HCT116 (cell line): ENCODE results near the gene GADD45G. TPM values are rescaled to one million over a fixed set of nuclear protein-coding genes. Genes with fewer than 3 reads are reported as not detected.

ENCODE experiments used
- ATAC-seq: fragments of 200-7000 bp; cut with Tn5 transposase; 2 replicates; pipeline ENCODE4 v1.9.1; 2020; ENCODE audit warnings: mild to moderate bottlenecking, moderate library complexity
- BruUV-seq: library from RNA; stranded (reverse); fragments of 400-500 nt; replicated peaks from 2 replicates; lab custom pipeline; 2021; lab: Mats Ljungman, UMichigan
- CTCF ChIA-PET: fragments of 300-600 bp; sonication (Branson Sonifier 250); formaldehyde crosslinking; loops from one replicate; lab custom pipeline; 2021; ENCODE audit warnings: antibody characterized with exemption; lab: Charles Lee
- POLR2A ChIA-PET: fragments of 300-600, 350-600 bp; sonication (Branson Sonifier 250); formaldehyde crosslinking; loops from one replicate; lab custom pipeline; 2021; ENCODE audit warnings: antibody characterized with exemption; lab: Charles Lee
- RAD21 ChIA-PET, 2 experiments: fragments of 300-600 bp; sonication (Branson Sonifier 250); formaldehyde crosslinking; loops; one replicate each; lab custom pipeline; 2023; ENCODE audit warnings: low total read pairs in 2 of 2; ENCODE audit not compliant: uncharacterized antibody in 2 of 2, unreplicated experiment in 2 of 2, low non-redundant PET in 1 of 2; lab: Charles Lee
- DNase-seq: peaks from one replicate; pipeline ENCODE4 v3.0.0-alpha.2; 2010; ENCODE audit warnings: low read depth, low spot score
- H2AFZ ChIP-seq: fragments of 200-600 bp; shearing (Covaris generic), sonication (generic); 2 replicates; pipeline ENCODE4 v1.6.1; 2017; ENCODE audit warnings: low read depth, mixed run types, mixed read lengths, antibody characterized with exemption, low read length; ENCODE audit not compliant: poor library complexity, severe bottlenecking
- H3K27ac ChIP-seq: 2 replicates; pipeline ENCODE4 v1.5.1; 2012; ENCODE audit warnings: low read depth, low read length
- H3K27me3 ChIP-seq: fragments of 200-600 bp; sonication (generic); 2 replicates; pipeline ENCODE4 v1.6.1; 2016; ENCODE audit warnings: mixed run types, low read length, mixed read lengths; ENCODE audit not compliant: insufficient read depth
- H3K36me3 ChIP-seq, 2 experiments: fragments of 200-500 bp in 1 of 2; fragments of 200-600 bp in 1 of 2; sonication (Bioruptor generic) in 1 of 2; sonication (generic) in 1 of 2; 2 replicates each; pipeline versions ENCODE4 v1.5.1 to v1.6.1; 2014 to 2016; ENCODE audit warnings: low read length in 2 of 2, inconsistent platforms in 1 of 2, mixed read lengths in 1 of 2, mixed run types in 1 of 2; ENCODE audit not compliant: insufficient read depth in 2 of 2, control insufficient read depth in 1 of 2
- H3K4me1 ChIP-seq, 2 experiments: fragments of 200-600 bp in 1 of 2; sonication (generic) in 1 of 2; 2 replicates each; pipeline versions ENCODE4 v1.5.1 to v1.6.1; 2012 to 2017; ENCODE audit warnings: low read length in 2 of 2, inconsistent platforms in 1 of 2, mild to moderate bottlenecking in 1 of 2, mixed read lengths in 1 of 2, mixed run types in 1 of 2, moderate library complexity in 1 of 2; ENCODE audit not compliant: insufficient read depth in 2 of 2, control insufficient read depth in 1 of 2
- H3K4me2 ChIP-seq: fragments of 200-600 bp; sonication (generic); 2 replicates; pipeline ENCODE4 v1.6.1; 2017; ENCODE audit warnings: mixed run types, low read length, mixed read lengths
- H3K4me3 ChIP-seq, 2 experiments: fragments of 200-600 bp in 1 of 2; sonication (generic) in 1 of 2; replicated peaks in 1 of 2; 2 replicates each; pipeline ENCODE4 v1.5.1; 2011 to 2016; ENCODE audit warnings: low read length in 2 of 2, control low read depth in 1 of 2, low read depth in 1 of 2, mild to moderate bottlenecking in 1 of 2, mixed read lengths in 1 of 2, mixed run types in 1 of 2
- H3K79me2 ChIP-seq: fragments of 200-600 bp; sonication (generic); 2 replicates; pipeline ENCODE4 v1.6.1; 2017; ENCODE audit warnings: mild to moderate bottlenecking, mixed run types, low read length, moderate library complexity, mixed read lengths; ENCODE audit not compliant: insufficient read depth
- H3K9ac ChIP-seq: fragments of 200-600 bp; sonication (generic); 2 replicates; pipeline ENCODE4 v1.6.1; 2016; ENCODE audit warnings: low read length, mixed read lengths
- H3K9me2 ChIP-seq: fragments of 200-600 bp; sonication (generic), shearing (Covaris generic); 2 replicates; pipeline ENCODE4 v1.6.1; 2017; ENCODE audit warnings: mixed run types, mild to moderate bottlenecking, moderate library complexity; ENCODE audit not compliant: insufficient read depth
- H3K9me3 ChIP-seq, 2 experiments: fragments of 200-500 bp in 1 of 2; fragments of 200-600 bp in 1 of 2; sonication (Bioruptor generic) in 1 of 2; sonication (generic) in 1 of 2; 2 replicates each; pipeline ENCODE4 v1.6.1; 2014 to 2017; ENCODE audit warnings: low read length in 2 of 2, mixed read lengths in 2 of 2, inconsistent platforms in 1 of 2, low read depth in 1 of 2, mild to moderate bottlenecking in 1 of 2, mixed run types in 1 of 2, moderate library complexity in 1 of 2; ENCODE audit not compliant: control insufficient read depth in 1 of 2, insufficient read depth in 1 of 2
- H4K20me1 ChIP-seq: fragments of 200-600 bp; sonication (generic), shearing (Covaris generic); 2 replicates; pipeline ENCODE4 v1.6.1; 2017; ENCODE audit warnings: mixed run types, mild to moderate bottlenecking, moderate library complexity; ENCODE audit not compliant: insufficient read depth
- CBX3 ChIP-seq: IDR thresholded peaks from 2 replicates; pipeline ENCODE4 v1.6.1; 2012; ENCODE audit warnings: low read depth
- CEBPB ChIP-seq: IDR thresholded peaks from 2 replicates; pipeline ENCODE4 v1.6.1; 2012; ENCODE audit warnings: low read depth
- EGR1 ChIP-seq: IDR thresholded peaks from 2 replicates; pipeline ENCODE4 v1.6.1; 2012; ENCODE audit warnings: low read depth
- ELF1 ChIP-seq: IDR thresholded peaks from 2 replicates; pipeline ENCODE4 v1.6.1; 2012; ENCODE audit warnings: low read depth, borderline replicate concordance
- EZH2 ChIP-seq: fragments of 200-600 bp; sonication (generic); IDR thresholded peaks from 2 replicates; pipeline ENCODE4 v1.6.1; 2017; ENCODE audit warnings: antibody characterized with exemption, mixed run types
- EZH2phosphoT487 ChIP-seq: fragments of 200-600 bp; IDR thresholded peaks from 2 replicates; pipeline ENCODE4 v1.6.1; 2018; ENCODE audit warnings: antibody characterized with exemption, borderline replicate concordance
- FOSL1 ChIP-seq: IDR thresholded peaks from 2 replicates; pipeline ENCODE4 v1.6.1; 2012; ENCODE audit warnings: low read depth
- JUND ChIP-seq: IDR thresholded peaks from 2 replicates; pipeline ENCODE4 v1.6.1; 2012
- MAX ChIP-seq: IDR thresholded peaks from 2 replicates; pipeline ENCODE4 v1.6.1; 2012
- POLR2AphosphoS5 ChIP-seq: IDR thresholded peaks from 2 replicates; pipeline ENCODE4 v1.6.1; 2011; ENCODE audit warnings: mild to moderate bottlenecking, low read depth, low read length, moderate library complexity
- RAD21 ChIP-seq: IDR thresholded peaks from 2 replicates; pipeline ENCODE4 v1.6.1; 2012; ENCODE audit warnings: low read depth, mild to moderate bottlenecking
- SIN3A ChIP-seq: IDR thresholded peaks from 2 replicates; pipeline ENCODE4 v1.6.1; 2012; ENCODE audit warnings: low read depth
- SRF ChIP-seq: IDR thresholded peaks from 2 replicates; pipeline ENCODE4 v1.6.1; 2012; ENCODE audit warnings: low read depth
- TCF7L2 ChIP-seq: IDR thresholded peaks from 2 replicates; pipeline ENCODE4 v1.7.0; 2011; ENCODE audit warnings: borderline replicate concordance, inconsistent platforms; ENCODE audit not compliant: insufficient read depth, insufficient read length; ENCODE audit errors: extremely low read depth
- YY1 ChIP-seq: IDR thresholded peaks from 2 replicates; pipeline ENCODE4 v1.6.1; 2011; ENCODE audit warnings: low read length, low read depth, moderate library complexity, mild to moderate bottlenecking; ENCODE audit not compliant: insufficient replicate concordance; ENCODE audit errors: extremely low read depth
- ZBTB33 ChIP-seq: IDR thresholded peaks from 2 replicates; pipeline ENCODE4 v1.6.1; 2011; ENCODE audit warnings: mild to moderate bottlenecking, low read length, moderate library complexity; ENCODE audit not compliant: insufficient replicate concordance; ENCODE audit errors: extremely low read depth
- ZFX ChIP-seq: fragments of 450-650 bp; IDR thresholded peaks from 2 replicates; pipeline ENCODE4 v1.6.1; 2017
- ZNF274 ChIP-seq: fragments of 200-500 bp; sonication (Bioruptor generic); IDR thresholded peaks from 2 replicates; pipeline ENCODE4 v1.6.1; 2014; ENCODE audit warnings: mild to moderate bottlenecking, low read depth, low read length, inconsistent platforms
- intact Hi-C: fragments of 100-400 bp; cut with micrococcal nuclease; formaldehyde crosslinking; loops from 2 replicates; pipeline ENCODE4 v1.10.0; 2022
- total RNA-seq: library from RNA; stranded (reverse); gene quantifications from one replicate; pipeline ENCODE4 v1.2.1, GENCODE V29; 2021; ENCODE audit not compliant: unreplicated experiment
- TF ChIP-seq, protein P1 (sequence below): IDR thresholded peaks from 2 replicates; pipeline ENCODE4 v1.6.1; 2012
- TF ChIP-seq, protein P2 (sequence below), 3 experiments: fragments of 200-600 bp in 1 of 3; sonication (generic) in 1 of 3; IDR thresholded peaks in 2 of 3; conservative IDR thresholded peaks in 1 of 3; 2 replicates each; pipeline ENCODE4 v1.5.1; 2012 to 2017; ENCODE audit warnings: low read depth in 2 of 3, low read length in 2 of 3, antibody characterized with exemption in 1 of 3, borderline replicate concordance in 1 of 3, control low read depth in 1 of 3, mild to moderate bottlenecking in 1 of 3, mixed read lengths in 1 of 3, mixed run types in 1 of 3, moderate library complexity in 1 of 3; ENCODE audit not compliant: insufficient read depth in 1 of 3

GADD45G gene
- total RNA-seq, 1 experiment from 2014 or later = not detected

DNA sequence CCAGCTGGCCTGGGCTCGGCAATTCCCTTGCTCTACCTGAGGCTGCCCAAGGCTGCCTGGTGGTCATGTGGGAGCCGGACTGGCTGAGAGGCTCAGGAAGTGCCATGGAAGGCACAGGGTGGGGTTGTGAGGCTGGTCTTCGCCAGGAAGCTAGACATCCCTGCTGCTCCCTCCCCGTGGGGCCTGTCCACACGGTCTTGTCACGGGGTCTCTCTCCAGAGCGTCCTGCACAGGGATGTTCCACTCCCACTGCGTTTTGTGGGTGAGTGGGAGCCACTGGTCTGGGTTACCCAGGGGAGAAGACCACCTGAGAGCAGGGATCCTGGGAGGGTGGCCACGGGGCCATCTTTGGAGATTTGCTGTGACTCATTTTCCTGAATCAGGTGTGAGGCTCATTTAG lies 11.6 kb downstream of the GADD45G start (continued):
- TF ChIP-seq, protein P1, sequence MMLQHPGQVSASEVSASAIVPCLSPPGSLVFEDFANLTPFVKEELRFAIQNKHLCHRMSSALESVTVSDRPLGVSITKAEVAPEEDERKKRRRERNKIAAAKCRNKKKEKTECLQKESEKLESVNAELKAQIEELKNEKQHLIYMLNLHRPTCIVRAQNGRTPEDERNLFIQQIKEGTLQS = no peak
- TF ChIP-seq YY1 (no peak), SRF (no peak), CBX3 (no peak), SIN3A (no peak), EZH2phosphoT487 (no peak), EZH2 (no peak), MAX (no peak), FOSL1 (no peak), RAD21 (no peak), ZFX (no peak)

- Histone ChIP-seq H3K27me3 (peaks cover 5% of the 10 kb centered on the region; the same call in 1 of the 2 replicates), H3K9ac (no peak overlapping the region), H3K4me3 (no peak overlapping the region), H3K4me1 (no peaks in the 10 kb centered on the region), H3K36me3 (no peaks in the 10 kb centered on the region), H3K9me3 (no peaks in the 10 kb centered on the region), H3K4me2 (no peak overlapping the region), H4K20me1 (no peaks in the 10 kb centered on the region), H3K27ac (no peak overlapping the region), H2AFZ (no peak overlapping the region), H3K9me2 (no peaks in the 10 kb centered on the region), H3K79me2 (no peaks in the 10 kb centered on the region)
- ChIA-PET POLR2A (no interaction called here), RAD21 (no interaction called here), CTCF (no interaction called here)
- no TSS peak for BruUV-seq
- TF ChIP-seq EZH2phosphoT487 = no peak
- TF ChIP-seq, protein P2, sequence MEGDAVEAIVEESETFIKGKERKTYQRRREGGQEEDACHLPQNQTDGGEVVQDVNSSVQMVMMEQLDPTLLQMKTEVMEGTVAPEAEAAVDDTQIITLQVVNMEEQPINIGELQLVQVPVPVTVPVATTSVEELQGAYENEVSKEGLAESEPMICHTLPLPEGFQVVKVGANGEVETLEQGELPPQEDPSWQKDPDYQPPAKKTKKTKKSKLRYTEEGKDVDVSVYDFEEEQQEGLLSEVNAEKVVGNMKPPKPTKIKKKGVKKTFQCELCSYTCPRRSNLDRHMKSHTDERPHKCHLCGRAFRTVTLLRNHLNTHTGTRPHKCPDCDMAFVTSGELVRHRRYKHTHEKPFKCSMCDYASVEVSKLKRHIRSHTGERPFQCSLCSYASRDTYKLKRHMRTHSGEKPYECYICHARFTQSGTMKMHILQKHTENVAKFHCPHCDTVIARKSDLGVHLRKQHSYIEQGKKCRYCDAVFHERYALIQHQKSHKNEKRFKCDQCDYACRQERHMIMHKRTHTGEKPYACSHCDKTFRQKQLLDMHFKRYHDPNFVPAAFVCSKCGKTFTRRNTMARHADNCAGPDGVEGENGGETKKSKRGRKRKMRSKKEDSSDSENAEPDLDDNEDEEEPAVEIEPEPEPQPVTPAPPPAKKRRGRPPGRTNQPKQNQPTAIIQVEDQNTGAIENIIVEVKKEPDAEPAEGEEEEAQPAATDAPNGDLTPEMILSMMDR (IDR thresholded peaks at IDR 0.05 in 2 of 3, conservative IDR thresholded peaks at IDR 0.05 in 1 of 3; ENCODE audit: borderline replicate concordance in 1 of 3, insufficient read depth in 1 of 3, low read depth in 2 of 3, low read length in 2 of 3) = no peak
- TF ChIP-seq ZBTB33 = no peak
- TF ChIP-seq CEBPB = no peak
- TF ChIP-seq, protein P1 = no peak
- TF ChIP-seq CBX3 = no peak
- no peak for TF ChIP-seq ELF1
- no peak for TF ChIP-seq TCF7L2
- no peak for TF ChIP-seq YY1
- no peak for TF ChIP-seq POLR2AphosphoS5
- no peak for TF ChIP-seq EGR1
- no peak for TF ChIP-seq JUND
- TF ChIP-seq EZH2 = no peak
- no peak for TF ChIP-seq ZNF274
- no peak for ATAC-seq
- intact Hi-C loops = no loop called here
- DNase-seq = no peak
Measured at GRCh38 chr9:89617978-89618377, 13.2 kb downstream of the GADD45G start.
